Activated CD8-positive, alpha-beta T cell treated with anti-CD3 and anti-CD28 coated beads, Interleukin-2, amount 10 ng/mL, durations not matched to agents 7 days and 5 days (primary cell): ENCODE data around the gene DNER. TPM values are rescaled to one million over a fixed set of nuclear protein-coding genes. Genes with fewer than 3 reads are reported as not detected.
"Not testable (repeated sequence)": the region's sequence is repeated elsewhere in the genome, so short reads cannot be mapped to it uniquely, and the experiment has no call there.

Source experiments
- ATAC-seq: fragments of 150-1000 bp; cut with Tn5 transposase; one replicate; pipeline ENCODE4 v1.10.0; 2021; ENCODE audit warnings: moderate library complexity
- CTCF ChIA-PET: fragments of 350-600 bp; sonication (Branson Sonifier 250); formaldehyde crosslinking; loops from one replicate; lab custom pipeline; 2021; ENCODE audit warnings: antibody characterized with exemption; lab: Charles Lee
- POLR2A ChIA-PET: fragments of 350-600 bp; sonication (Branson Sonifier 250); formaldehyde crosslinking; loops from one replicate; lab custom pipeline; 2021; ENCODE audit warnings: antibody characterized with exemption; lab: Charles Lee
- DNase-seq: peaks from one replicate; pipeline ENCODE4 v3.0.0-alpha.2; 2020
- H3K27ac Mint-ChIP-seq: one replicate; pipeline ENCODE4 v1.8.0; 2021; ENCODE audit warnings: mild to moderate bottlenecking, mixed read lengths
- H3K27me3 Mint-ChIP-seq: one replicate; pipeline ENCODE4 v1.8.0; 2021; ENCODE audit warnings: low read depth, mixed read lengths
- H3K36me3 Mint-ChIP-seq: one replicate; pipeline ENCODE4 v1.8.0; 2021; ENCODE audit warnings: low read depth, mixed read lengths
- H3K4me1 Mint-ChIP-seq: one replicate; pipeline ENCODE4 v1.8.0; 2021; ENCODE audit warnings: low read depth, mixed read lengths
- H3K4me3 Mint-ChIP-seq: one replicate; pipeline ENCODE4 v1.8.0; 2021; ENCODE audit warnings: mild to moderate bottlenecking, mixed read lengths
- H3K9me3 Mint-ChIP-seq: one replicate; pipeline ENCODE4 v1.8.0; 2022; ENCODE audit warnings: mixed read lengths; ENCODE audit not compliant: insufficient read depth
- total RNA-seq, 2 experiments: library from RNA; stranded (reverse); gene quantifications; one replicate each; pipeline ENCODE4 v1.2.3, GENCODE V29; 2021

DNER gene
- total RNA-seq, 2 experiments from 2014 or later = not detected

GRCh38 chr2:229378386-229378785 lies 336.0 kb downstream of the DNER start:
- Mint-ChIP-seq H3K27me3 (no peaks in the 10 kb centered on the region), H3K4me3 (no peak overlapping the region), H3K27ac (no peak overlapping the region), H3K4me1 (no peaks in the 10 kb centered on the region), H3K36me3 (no peaks in the 10 kb centered on the region), H3K9me3 (no peaks in the 10 kb centered on the region)
- CTCF ChIA-PET = no interaction called here
- no peak for DNase-seq
- POLR2A ChIA-PET = interaction anchor here (1.1 kb wide), 1 partner anchor 8 kb away, joined by 3 read pairs; no protein-coding TSS in a partner anchor
- no peak for ATAC-seq

- Mint-ChIP-seq H3K4me1 (no peaks in the 10 kb centered on the region), H3K4me3 (no peak overlapping the region), H3K27ac (no peak overlapping the region), H3K36me3 (no peaks in the 10 kb centered on the region), H3K27me3 (no peaks in the 10 kb centered on the region), H3K9me3 (no peaks in the 10 kb centered on the region)
- no peak for ATAC-seq
- ChIA-PET CTCF (no interaction called here), POLR2A (no interaction called here)
- no peak for DNase-seq
These were observed 337.5 kb downstream of the DNER start for GRCh38 chr2:229376866-229377265.

GRCh38 chr2:229375251-229375650 lies 339.1 kb downstream of the DNER start:
- H3K4me3 Mint-ChIP-seq = no peak overlapping the region
- POLR2A ChIA-PET = no interaction called here
- no peaks in the 10 kb centered on the region for H3K4me1 Mint-ChIP-seq
- no peaks in the 10 kb centered on the region for H3K27me3 Mint-ChIP-seq
- CTCF ChIA-PET = no interaction called here
- no peak for ATAC-seq
- H3K27ac Mint-ChIP-seq = no peak overlapping the region
- no peaks in the 10 kb centered on the region for H3K9me3 Mint-ChIP-seq
- H3K36me3 Mint-ChIP-seq = no peaks in the 10 kb centered on the region
- DNase-seq = no peak

GRCh38 chr2:229373311-229373710 lies 341.0 kb downstream of the DNER start:
- CTCF ChIA-PET, DNase-seq, H3K4me1 Mint-ChIP-seq, H3K9me3 Mint-ChIP-seq, H3K36me3 Mint-ChIP-seq, H3K27me3 Mint-ChIP-seq, H3K4me3 Mint-ChIP-seq, H3K27ac Mint-ChIP-seq, ATAC-seq, POLR2A ChIA-PET: not testable (repeated sequence)

GRCh38 chr2:229372207-229372606 lies 342.1 kb downstream of the DNER start:
- ChIA-PET POLR2A (no interaction called here), CTCF (no interaction called here)
- Mint-ChIP-seq H3K9me3 (peaks cover 7% of the 10 kb centered on the region), H3K4me3 (no peak overlapping the region), H3K4me1 (no peaks in the 10 kb centered on the region), H3K27ac (no peak overlapping the region), H3K27me3 (no peaks in the 10 kb centered on the region), H3K36me3 (no peaks in the 10 kb centered on the region)
- ATAC-seq (no peak), DNase-seq (no peak)

GRCh38 chr2:229371086-229371485 lies 343.3 kb downstream of the DNER start:
- peaks cover 7% of the 10 kb centered on the region for H3K9me3 Mint-ChIP-seq
- H3K36me3 Mint-ChIP-seq = no peaks in the 10 kb centered on the region
- ChIA-PET POLR2A (no interaction called here), CTCF (no interaction called here)
- H3K27me3 Mint-ChIP-seq = no peaks in the 10 kb centered on the region
- H3K27ac Mint-ChIP-seq = no peak overlapping the region
- DNase-seq (no peak), ATAC-seq (no peak)
- no peak overlapping the region for H3K4me3 Mint-ChIP-seq
- no peaks in the 10 kb centered on the region for H3K4me1 Mint-ChIP-seq

- no peaks in the 10 kb centered on the region for H3K27me3 Mint-ChIP-seq
- H3K36me3 Mint-ChIP-seq = no peaks in the 10 kb centered on the region
- ChIA-PET POLR2A (interaction anchor here (0.7 kb wide), 1 partner anchor 8 kb away, joined by 3 read pairs; no protein-coding TSS in a partner anchor), CTCF (no interaction called here)
- H3K4me3 Mint-ChIP-seq = no peak overlapping the region
- peaks cover 7% of the 10 kb centered on the region for H3K9me3 Mint-ChIP-seq
- ATAC-seq (no peak), DNase-seq (no peak)
- H3K27ac Mint-ChIP-seq = no peak overlapping the region
- no peaks in the 10 kb centered on the region for H3K4me1 Mint-ChIP-seq
These were observed 343.8 kb downstream of the DNER start for GRCh38 chr2:229370509-229370908.

- Mint-ChIP-seq H3K4me1 (no peaks in the 10 kb centered on the region), H3K9me3 (peaks cover under 1% of the 10 kb centered on the region), H3K27me3 (no peaks in the 10 kb centered on the region), H3K36me3 (no peaks in the 10 kb centered on the region), H3K4me3 (no peak overlapping the region), H3K27ac (no peak overlapping the region)
- ChIA-PET POLR2A (no interaction called here), CTCF (no interaction called here)
- no peak for ATAC-seq
- DNase-seq = no peak
These were observed 351.1 kb downstream of the DNER start for GRCh38 chr2:229363185-229363814.

- no peak overlapping the region for H3K27ac Mint-ChIP-seq
- no peak overlapping the region for H3K4me3 Mint-ChIP-seq
- H3K27me3 Mint-ChIP-seq = no peaks in the 10 kb centered on the region
- H3K9me3 Mint-ChIP-seq = no peaks in the 10 kb centered on the region
- ChIA-PET CTCF (no interaction called here), POLR2A (no interaction called here)
- no peaks in the 10 kb centered on the region for H3K4me1 Mint-ChIP-seq
- ATAC-seq (no peak), DNase-seq (no peak)
- no peaks in the 10 kb centered on the region for H3K36me3 Mint-ChIP-seq
These were observed 363.5 kb downstream of the DNER start for GRCh38 chr2:229350883-229351282.

- no peak for ATAC-seq
- ChIA-PET CTCF (no interaction called here), POLR2A (no interaction called here)
- H3K27me3 Mint-ChIP-seq = no peaks in the 10 kb centered on the region
- no peak overlapping the region for H3K4me3 Mint-ChIP-seq
- no peak for DNase-seq
- H3K27ac Mint-ChIP-seq = no peak overlapping the region
- no peaks in the 10 kb centered on the region for H3K4me1 Mint-ChIP-seq
- no peaks in the 10 kb centered on the region for H3K9me3 Mint-ChIP-seq
- no peaks in the 10 kb centered on the region for H3K36me3 Mint-ChIP-seq
These were observed 364.1 kb downstream of the DNER start for GRCh38 chr2:229350117-229350805.

- no peak for DNase-seq
- H3K4me3 Mint-ChIP-seq = no peak overlapping the region
These were observed 366.2 kb downstream of the DNER start for GRCh38 chr2:229348128-229348527.

GRCh38 chr2:229346816-229347540 lies 367.4 kb downstream of the DNER start:
- H3K4me1 Mint-ChIP-seq = no peaks in the 10 kb centered on the region

More at GRCh38 chr2:229348128-229348527, 366.2 kb downstream of the DNER start:
- ChIA-PET POLR2A (no interaction called here), CTCF (no interaction called here)
- ATAC-seq = no peak
- Mint-ChIP-seq H3K4me1 (no peaks in the 10 kb centered on the region), H3K36me3 (no peaks in the 10 kb centered on the region), H3K9me3 (no peaks in the 10 kb centered on the region), H3K27ac (no peak overlapping the region), H3K27me3 (no peaks in the 10 kb centered on the region)

More at GRCh38 chr2:229346816-229347540, 367.4 kb downstream of the DNER start:
- Mint-ChIP-seq H3K27ac (no peak overlapping the region), H3K9me3 (no peaks in the 10 kb centered on the region), H3K36me3 (no peaks in the 10 kb centered on the region), H3K27me3 (no peaks in the 10 kb centered on the region), H3K4me3 (no peak overlapping the region)
- DNase-seq (no peak), ATAC-seq (no peak)
- ChIA-PET CTCF (no interaction called here), POLR2A (no interaction called here)
